Keratinocyte (primary cell): ENCODE results near the gene KCNN1. TPM values are rescaled to one million over a fixed set of nuclear protein-coding genes. Genes with fewer than 3 reads are reported as not detected.
A peak's percentile ranks its signal among the peaks of the same experiment; 100 is the strongest.

ENCODE experiments used
- DNase-seq: peaks from one replicate; pipeline ENCODE4 v3.0.0-alpha.2; 2011; ENCODE audit warnings: low read depth, missing footprints, low spot score
- FAIRE-seq: peaks from 2 replicates; lab custom pipeline; 2011; peaks lifted over from hg19 to GRCh38; lab: Jason Lieb, UNC
- H2AFZ ChIP-seq: 2 replicates; pipeline ENCODE4 v1.6.0; 2012; ENCODE audit warnings: low read length, control low read depth, inconsistent platforms; ENCODE audit not compliant: control insufficient read depth
- H3K27ac ChIP-seq: 2 replicates; pipeline ENCODE4 v1.5.1; 2011; ENCODE audit warnings: low read length; ENCODE audit not compliant: control insufficient read depth, insufficient read depth
- H3K27me3 ChIP-seq: 3 replicates; pipeline ENCODE4 v1.6.0; 2011; ENCODE audit warnings: low read length; ENCODE audit not compliant: control insufficient read depth, insufficient read depth; ENCODE audit errors: extremely low read depth
- H3K36me3 ChIP-seq, 2 experiments: 2 replicates in 1 of 2; 3 replicates in 1 of 2; pipeline ENCODE4 v1.5.1; 2011; ENCODE audit warnings: low read length in 2 of 2, mild to moderate bottlenecking in 1 of 2; ENCODE audit not compliant: control insufficient read depth in 2 of 2, insufficient read depth in 2 of 2; ENCODE audit errors: extremely low read depth in 1 of 2
- H3K4me1 ChIP-seq: 3 replicates; pipeline ENCODE4 v1.5.1; 2011; ENCODE audit warnings: low read length; ENCODE audit not compliant: control insufficient read depth, insufficient read depth; ENCODE audit errors: extremely low read depth
- H3K4me2 ChIP-seq: 3 replicates; pipeline ENCODE4 v1.6.0; 2011; ENCODE audit warnings: low read depth, low read length; ENCODE audit not compliant: control insufficient read depth, insufficient read depth; ENCODE audit errors: extremely low read depth
- H3K4me3 ChIP-seq, 3 experiments: fragments of 200-600 bp in 1 of 3; sonication (generic) in 1 of 3; 2 replicates in 2 of 3; 3 replicates in 1 of 3; pipeline ENCODE4 v1.5.1; 2011 to 2016; ENCODE audit warnings: low read length in 3 of 3, mild to moderate bottlenecking in 3 of 3, control low read depth in 2 of 3, inconsistent platforms in 1 of 3, low read depth in 1 of 3, mixed read lengths in 1 of 3, mixed run types in 1 of 3, moderate library complexity in 1 of 3; ENCODE audit not compliant: control insufficient read depth in 2 of 3, insufficient read depth in 2 of 3; ENCODE audit errors: extremely low read depth in 1 of 3
- H3K79me2 ChIP-seq: 2 replicates; pipeline ENCODE4 v1.6.0; 2012; ENCODE audit warnings: low read length; ENCODE audit not compliant: control insufficient read depth, insufficient read depth
- H3K9ac ChIP-seq: 3 replicates; pipeline ENCODE4 v1.6.0; 2011; ENCODE audit warnings: low read length; ENCODE audit not compliant: control insufficient read depth, insufficient read depth; ENCODE audit errors: extremely low read depth
- H3K9me1 ChIP-seq: 3 replicates; pipeline ENCODE4 v1.6.0; 2011; ENCODE audit warnings: low read length; ENCODE audit not compliant: control insufficient read depth, insufficient read depth; ENCODE audit errors: extremely low read depth
- H3K9me3 ChIP-seq: 2 replicates; pipeline ENCODE4 v1.5.1; 2012; ENCODE audit warnings: low read depth, low read length; ENCODE audit not compliant: control insufficient read depth
- H4K20me1 ChIP-seq: 3 replicates; pipeline ENCODE4 v1.6.0; 2011; ENCODE audit warnings: low read length; ENCODE audit not compliant: control insufficient read depth, insufficient read depth; ENCODE audit errors: extremely low read depth
- CTCF ChIP-seq, 3 experiments: IDR thresholded peaks in 1 of 3; conservative IDR thresholded peaks in 1 of 3; optimal IDR thresholded peaks in 1 of 3; 2 replicates in 2 of 3; 3 replicates in 1 of 3; pipeline versions ENCODE3 to v1.5.1; 2011; ENCODE audit warnings: low read length in 3 of 3, mild to moderate bottlenecking in 3 of 3, moderate library complexity in 2 of 3, control low read depth in 1 of 3, inconsistent platforms in 1 of 3; ENCODE audit not compliant: insufficient read depth in 2 of 3; ENCODE audit errors: extremely low read depth in 1 of 3
- EZH2 ChIP-seq: IDR thresholded peaks from one replicate; pipeline ENCODE4 v1.6.1; 2012; ENCODE audit warnings: inconsistent platforms, mild to moderate bottlenecking, low read length, moderate library complexity
- dilution Hi-C: fragments of 300-500 bp; cut with MboI; formaldehyde crosslinking; loops from one replicate; pipeline ENCODE4 v1.7.0; 2020; ENCODE audit warnings: low sequenced_read_pairs; ENCODE audit not compliant: extremely low pct_ligation_motif_present
- polyA plus RNA-seq, 5 experiments: library from polyadenylated mRNA; depleted of rRNA in 3 of 5; stranded (reverse) in 3 of 5; stranded (forward) in 1 of 5; unstranded in 1 of 5; fragments of >200 nt; gene quantifications; 1 replicate in 1 of 5; 2 replicates in 3 of 5; 3 replicates in 1 of 5; pipeline versions ENCODE4 v1.2.1 to v1.2.3, GENCODE V29; 2011 to 2012; ENCODE audit warnings: missing spikeins in 2 of 5, low read depth in 1 of 5, low replicate concordance in 1 of 5

The KCNN1 gene
- polyA plus RNA-seq, 1 donor (not counting 4 experiments of a cell fraction or from before 2014, with no cell fraction given), result not detected

GRCh38 chr19:18044825-18045304 is 78.0 kb downstream of the KCNN1 start:
- Histone ChIP-seq H3K79me2 (no peaks in the 10 kb centered on the region), H3K36me3 (no peaks in the 10 kb centered on the region), H3K9me3 (no peaks in the 10 kb centered on the region), H3K4me3 (peak overlapping the region in 2 of 3 experiments; percentile 44 to 48), H3K4me2 (peak overlapping the region; percentile 83), H3K9ac (peak overlapping the region; percentile 46), H3K9me1 (no peaks in the 10 kb centered on the region), H3K27ac (no peak overlapping the region), H4K20me1 (no peaks in the 10 kb centered on the region), H2AFZ (peak overlapping the region; percentile 64), H3K4me1 (peaks cover 8% of the 10 kb centered on the region), H3K27me3 (peaks cover 4% of the 10 kb centered on the region)
- dilution Hi-C loops, result no loop called here
- no peak for TF ChIP-seq EZH2
- TF ChIP-seq CTCF (optimal IDR thresholded peaks at IDR 0.05 in 1 of 3, IDR thresholded peaks at IDR 0.05 in 1 of 3, conservative IDR thresholded peaks at IDR 0.05 in 1 of 3; ENCODE audit: extremely low read depth in 1 of 3, insufficient read depth in 2 of 3, low read length in 3 of 3), result no peak
- DNase-seq (no peak), FAIRE-seq (no peak)

- peaks cover 8% of the 10 kb centered on the region for H3K4me1 ChIP-seq
- no peak for DNase-seq
- H2AFZ ChIP-seq, result peak overlapping the region; percentile 64
- peak overlapping the region in 2 of 3 experiments; percentile 44 to 48 for H3K4me3 ChIP-seq
- no peak overlapping the region for H3K27ac ChIP-seq
- H3K36me3 ChIP-seq, result no peaks in the 10 kb centered on the region
- H3K79me2 ChIP-seq, result no peaks in the 10 kb centered on the region
- dilution Hi-C loops, result no loop called here
- H3K9ac ChIP-seq, result peak overlapping the region; percentile 46
- peak overlapping the region; percentile 83 for H3K4me2 ChIP-seq
- no peak for TF ChIP-seq EZH2
- no peak for TF ChIP-seq CTCF (optimal IDR thresholded peaks at IDR 0.05 in 1 of 3, IDR thresholded peaks at IDR 0.05 in 1 of 3, conservative IDR thresholded peaks at IDR 0.05 in 1 of 3; ENCODE audit: extremely low read depth in 1 of 3, insufficient read depth in 2 of 3, low read length in 3 of 3)
- peaks cover under 1% of the 10 kb centered on the region for H3K27me3 ChIP-seq
- no peaks in the 10 kb centered on the region for H3K9me1 ChIP-seq
- no peaks in the 10 kb centered on the region for H4K20me1 ChIP-seq
- FAIRE-seq, result no peak
- no peaks in the 10 kb centered on the region for H3K9me3 ChIP-seq
Measured at GRCh38 chr19:18045307-18046050, 78.6 kb downstream of the KCNN1 start.
